Mucosa of descending colon (tissue), 3 donors: Measurements from ENCODE around the gene ZNF229. TPM values are rescaled to one million over a fixed set of nuclear protein-coding genes. Genes with fewer than 3 reads are reported as not detected.
"Not testable (repeated sequence)": the region's sequence is repeated elsewhere in the genome, so short reads cannot be mapped to it uniquely, and the experiment has no call there.

Source experiments
- ATAC-seq: fragments of 200-7000 bp; cut with Tn5 transposase; one replicate; pipeline ENCODE4 v1.9.1; 2020; ENCODE audit warnings: mild to moderate bottlenecking, moderate library complexity
- DNase-seq, 3 donors: peaks; one replicate each; pipeline ENCODE4 v3.0.0-alpha.2; 2020
- H3K36me3 ChIP-seq: fragments of 200-600 bp; one replicate; pipeline ENCODE4 v1.8.0; 2021; ENCODE audit warnings: low read depth, mild to moderate bottlenecking
- H3K4me1 ChIP-seq: fragments of 200-600 bp; one replicate; pipeline ENCODE4 v1.8.0; 2021; ENCODE audit warnings: low read depth, mild to moderate bottlenecking
- H3K4me3 ChIP-seq: fragments of 200-600 bp; one replicate; pipeline ENCODE4 v1.8.0; 2021; ENCODE audit warnings: mild to moderate bottlenecking
- H3K9me3 ChIP-seq: fragments of 200-600 bp; one replicate; pipeline ENCODE4 v1.8.0; 2021; ENCODE audit warnings: mild to moderate bottlenecking
- CTCF ChIP-seq: fragments of 200-600 bp; IDR thresholded peaks from one replicate; pipeline ENCODE4 v1.8.0; 2022; ENCODE audit warnings: antibody characterized with exemption, mild to moderate bottlenecking
- intact Hi-C, 2 donors: fragments of 100-400 bp; cut with DNase I in 1 of 2; cut with micrococcal nuclease in 1 of 2; formaldehyde crosslinking; loops; one replicate each; pipeline versions ENCODE4 v1.11.0 to v1.11.1; 2022; cut with DNase I, micrococcal nuclease
- long read RNA-seq, 2 donors: library from polyadenylated mRNA; unstranded; transcript quantifications; one replicate each; pipeline ENCODE4 v2.0.0, GENCODE V29; 2019 to 2021
- total RNA-seq, 3 donors: library from RNA; stranded (reverse); fragmentation: NEBNext Ultra II Directional in 2 of 3; extraction: Animal tissue kit (Norgen Biotek cat#: 25700) in 2 of 3; gene quantifications; one replicate each; pipeline versions ENCODE4 v1.2.1 to v1.2.4, GENCODE V29; 2021 to 2023
- donor health status: DM: no; HTN: no; CAD: no; lungs with moderate emphysema.
- donor health status: DM: no; HTN: no; CAD: no.
- donor health status: DM: no; HTN: yes; CAD: no.

The ZNF229 gene
- total RNA-seq: 1 to 10 TPM; 1.4 to 6.9 (median 2.5) TPM
- long read RNA-seq, donor 1, full-length matches to known transcripts: 3 of 6 reads
- long read RNA-seq, donor 1, partial matches to known transcripts: 1 of 6 reads
- long read RNA-seq, donor 1, other reads (novel, unspliced or antisense): 2 of 6 reads
- long read RNA-seq, donor 2: 0 reads

DNA sequence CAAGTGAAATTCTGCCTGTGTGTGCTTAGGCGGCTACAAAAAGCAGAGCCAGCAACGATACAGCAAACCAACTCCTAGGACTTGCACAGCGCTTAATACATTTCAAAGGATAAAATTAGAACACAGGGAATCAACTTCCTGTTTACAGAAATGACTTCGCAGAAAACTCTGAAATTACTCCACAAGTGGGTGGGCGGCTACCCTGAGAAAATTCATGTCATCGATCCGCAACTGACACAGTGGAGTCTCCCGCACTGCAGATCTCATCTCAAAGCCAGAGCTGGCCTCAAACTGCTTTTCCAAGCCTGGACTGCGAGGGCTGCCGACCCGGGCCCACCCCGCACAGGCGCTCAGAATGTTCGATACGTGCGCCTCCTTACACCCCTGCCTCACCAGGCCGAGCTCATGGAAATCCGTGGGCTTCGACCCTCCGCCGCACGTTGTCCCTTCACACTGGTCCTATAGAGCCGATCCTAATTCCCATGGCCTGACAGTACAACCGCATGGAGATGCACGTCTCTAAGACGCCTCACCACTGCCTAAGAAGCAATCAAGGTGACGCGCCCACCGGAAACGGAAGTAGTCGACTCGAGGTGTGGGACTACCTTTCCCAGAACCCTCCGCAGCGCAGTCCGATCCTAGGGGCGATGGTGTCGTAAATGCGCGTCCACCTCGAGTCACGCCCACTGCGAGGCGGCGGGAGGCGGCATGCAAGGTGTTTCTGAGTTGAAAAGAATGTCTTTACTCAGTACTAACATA is at the start of gene ZNF229:
Gene ZNF229, minus strand, starts transcription at position 557 of the 759 bp plus-strand sequence. CDS start 5,625 bp downstream, outside the sequence.
- intact Hi-C loops: no loop called here
- ATAC-seq (peak; percentile 92), DNase-seq (peak; percentile 83 to 94 (median 86))
- H3K36me3 ChIP-seq: no peaks in the 10 kb centered on the region
- H3K4me1 ChIP-seq: no peaks in the 10 kb centered on the region
- TF ChIP-seq CTCF: no peak
- H3K4me3 ChIP-seq: no peak within 1 kb of the TSS
- H3K9me3 ChIP-seq: peaks cover 73% of the 10 kb centered on the region

DNA sequence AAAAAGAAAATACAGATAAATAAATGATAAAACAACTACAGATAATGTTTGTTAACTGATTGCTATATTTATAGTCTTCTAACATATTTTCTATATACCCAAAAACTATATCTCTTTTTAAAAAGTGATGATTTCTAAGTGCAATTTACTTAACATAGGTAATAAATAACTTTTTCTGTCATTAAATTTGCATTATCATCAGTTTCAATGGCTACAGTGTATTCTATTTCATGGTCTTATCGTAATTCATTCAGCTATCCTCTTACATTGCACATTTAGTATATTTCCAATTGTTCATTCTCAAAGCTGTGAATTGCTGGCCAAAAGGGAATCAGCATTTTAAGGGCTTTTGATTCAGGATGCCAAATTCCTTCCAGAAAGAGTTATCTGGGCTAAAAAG is 48.4 kb upstream of the ZNF229 start:
- TF ChIP-seq CTCF: no peak
- H3K4me3 ChIP-seq: no peak overlapping the region
- H3K4me1 ChIP-seq: peaks cover 13% of the 10 kb centered on the region
- peaks cover 75% of the 10 kb centered on the region for H3K9me3 ChIP-seq
- peaks cover 19% of the 10 kb centered on the region for H3K36me3 ChIP-seq
- no peak for ATAC-seq
- no peak for DNase-seq
- intact Hi-C loops: no loop called here

DNA sequence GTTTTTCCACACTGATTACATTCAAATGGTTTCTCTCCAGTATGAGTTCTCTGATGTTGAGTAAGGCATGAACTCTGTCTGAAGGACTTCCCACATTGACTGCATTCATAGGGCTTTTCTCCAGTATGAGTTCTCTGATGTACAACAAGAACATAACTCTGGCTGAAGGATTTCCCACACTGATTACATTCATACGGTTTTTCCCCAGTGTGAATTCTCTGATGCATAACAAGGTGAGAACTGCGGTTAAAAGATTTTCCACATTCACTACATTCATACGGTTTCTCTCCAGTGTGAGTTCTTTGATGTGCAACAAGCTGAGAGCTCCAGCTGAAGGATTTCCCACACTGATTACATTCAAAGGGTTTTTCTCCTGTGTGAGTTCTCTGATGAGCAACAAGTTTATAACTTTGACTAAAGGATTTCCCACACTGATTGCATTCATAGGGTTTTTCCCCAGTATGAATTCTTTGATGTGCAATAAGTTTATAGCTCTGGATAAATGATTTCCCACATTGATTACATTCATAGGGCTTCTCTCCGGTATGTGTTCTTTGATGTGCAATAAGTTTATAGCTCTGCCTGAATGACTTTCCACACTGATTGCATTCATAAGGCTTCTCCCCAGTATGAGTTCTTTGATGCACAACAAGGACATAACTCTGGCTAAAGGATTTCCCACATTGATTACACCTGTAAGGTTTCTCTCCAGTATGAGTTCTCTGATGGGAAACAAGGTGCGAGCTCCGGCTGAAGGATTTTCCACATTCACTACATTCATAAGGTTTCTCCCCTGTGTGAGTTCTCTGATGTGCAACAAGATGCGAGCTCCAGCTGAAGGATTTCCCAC is 28.5 kb upstream of the ZNF229 start:
- Histone ChIP-seq H3K4me1 (no peaks in the 10 kb centered on the region), H3K9me3 (peaks cover 100% of the 10 kb centered on the region), H3K4me3 (no peak overlapping the region), H3K36me3 (peaks cover 43% of the 10 kb centered on the region)
- ATAC-seq (no peak), DNase-seq (no peak)
- intact Hi-C loops: no loop called here
- no peak for TF ChIP-seq CTCF

DNA sequence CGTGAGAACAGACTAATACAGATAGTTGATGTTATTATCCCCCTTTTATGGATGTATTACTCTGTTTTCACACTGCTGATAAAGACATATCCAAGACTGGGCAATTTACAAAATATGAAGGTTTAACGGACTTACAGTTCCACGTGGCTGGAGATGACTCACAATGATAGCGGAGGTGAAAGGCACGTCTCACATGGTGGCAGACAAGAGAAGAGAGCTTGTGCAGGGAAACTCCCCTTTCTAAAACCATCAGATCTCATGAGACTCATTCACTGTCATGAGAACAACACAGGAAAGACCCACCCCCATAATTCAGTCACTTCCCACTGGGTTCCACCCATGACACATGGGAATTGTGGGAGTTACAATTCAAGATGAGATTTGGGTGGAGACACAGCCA is 20.5 kb upstream of the ZNF229 start:
- intact Hi-C loops, DNase-seq, H3K4me1 ChIP-seq, H3K36me3 ChIP-seq, H3K4me3 ChIP-seq, ATAC-seq: not testable (repeated sequence)
- peaks cover 96% of the 10 kb centered on the region for H3K9me3 ChIP-seq

DNA sequence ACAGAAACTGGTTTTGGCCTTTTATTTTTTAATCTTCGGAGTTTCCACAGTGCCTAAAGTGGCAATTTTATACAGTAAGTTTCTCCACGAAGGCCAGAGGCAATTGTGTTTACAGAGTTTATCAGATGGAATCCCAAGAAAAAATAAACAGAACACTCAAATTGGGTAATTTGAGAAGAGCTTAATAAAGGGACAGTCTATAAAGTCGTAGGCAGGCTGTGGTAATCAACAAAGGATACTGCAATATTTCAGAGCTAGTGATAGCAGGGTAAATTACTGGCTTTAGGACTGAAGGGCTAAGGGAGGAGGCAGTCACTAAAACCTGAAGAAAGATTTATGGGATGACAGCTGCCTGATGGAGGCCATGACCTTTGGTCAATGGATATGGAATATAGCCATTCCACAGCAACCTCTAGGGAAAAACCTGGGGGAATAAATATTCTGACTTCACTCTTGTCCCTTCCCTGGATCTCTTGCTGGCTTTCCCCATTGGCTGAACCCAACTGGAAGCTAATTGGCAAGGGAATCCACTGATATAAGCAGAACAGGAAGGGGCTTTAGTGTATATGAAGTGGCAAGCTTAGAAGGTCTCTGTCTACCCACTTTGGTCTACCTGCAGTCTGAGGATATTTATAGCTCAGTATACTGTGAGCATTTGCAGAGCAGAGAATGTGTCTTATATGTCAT is 14.5 kb upstream of the ZNF229 start:
- H3K9me3 ChIP-seq: peaks cover 73% of the 10 kb centered on the region
- ATAC-seq, H3K36me3 ChIP-seq, DNase-seq, H3K4me3 ChIP-seq, H3K4me1 ChIP-seq, intact Hi-C loops: not testable (repeated sequence)

GRCh38 chr19:44456016-44456415 is 7.7 kb upstream of the ZNF229 start:
- H3K4me3 ChIP-seq, DNase-seq, intact Hi-C loops, ATAC-seq, H3K4me1 ChIP-seq, H3K36me3 ChIP-seq: not testable (repeated sequence)
- H3K9me3 ChIP-seq: peaks cover 44% of the 10 kb centered on the region
